Measurements from ENCODE around the gene BPIFB4. TPM values are rescaled to one million over a fixed set of nuclear protein-coding genes. Genes with fewer than 3 reads are reported as not detected.

Gene BPIFB4
- total RNA-seq, 3 donors from 2014 or later, result not detected

DNA sequence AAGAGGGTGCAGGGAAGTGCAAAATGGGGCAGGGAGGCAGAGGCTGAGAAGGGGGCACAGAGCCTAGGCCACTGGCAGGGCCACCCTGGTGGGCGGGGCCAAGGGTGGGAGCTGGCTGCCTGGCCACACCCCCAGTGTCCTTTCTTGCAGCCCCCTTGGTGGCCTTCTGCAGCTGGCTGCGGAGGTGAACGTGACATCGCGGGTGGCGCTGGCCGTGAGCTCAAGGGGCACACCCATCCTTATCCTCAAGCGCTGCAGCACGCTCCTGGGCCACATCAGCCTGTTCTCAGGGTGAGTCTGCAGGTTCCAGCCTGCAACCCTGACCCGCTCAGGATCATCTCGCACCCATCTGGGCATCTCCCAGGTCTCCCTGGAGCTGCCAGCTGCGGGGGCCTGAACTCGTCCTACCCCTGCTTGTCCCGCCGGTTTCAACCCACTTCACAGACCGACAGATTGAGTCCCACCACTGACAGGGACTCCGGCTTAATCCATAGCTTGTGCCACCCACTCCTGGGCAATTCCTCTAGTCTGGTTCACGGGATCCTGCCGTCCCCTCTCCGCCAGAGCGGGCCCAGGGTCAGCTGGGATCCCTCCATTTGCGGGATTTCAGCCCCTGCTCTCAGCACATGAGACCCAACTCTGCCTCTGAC, 19.6 kb upstream of the BPIFB4 start:
- intact Hi-C loops (cut with DNase I; ENCODE audit: low total_unique reads), result loop anchor here (5.0 kb wide), 1 partner anchor 1018 kb away; no protein-coding TSS in a partner anchor
- Histone ChIP-seq H3K9me3 (no peaks in the 10 kb centered on the region), H3K4me1 (no peaks in the 10 kb centered on the region), H3K36me3 (no peaks in the 10 kb centered on the region), H3K27ac (no peak overlapping the region), H3K4me3 (no peak overlapping the region), H3K27me3 (no peaks in the 10 kb centered on the region)
- no peak for TF ChIP-seq POLR2A (IDR thresholded peaks at IDR 0.05)
- TF ChIP-seq, protein P1, sequence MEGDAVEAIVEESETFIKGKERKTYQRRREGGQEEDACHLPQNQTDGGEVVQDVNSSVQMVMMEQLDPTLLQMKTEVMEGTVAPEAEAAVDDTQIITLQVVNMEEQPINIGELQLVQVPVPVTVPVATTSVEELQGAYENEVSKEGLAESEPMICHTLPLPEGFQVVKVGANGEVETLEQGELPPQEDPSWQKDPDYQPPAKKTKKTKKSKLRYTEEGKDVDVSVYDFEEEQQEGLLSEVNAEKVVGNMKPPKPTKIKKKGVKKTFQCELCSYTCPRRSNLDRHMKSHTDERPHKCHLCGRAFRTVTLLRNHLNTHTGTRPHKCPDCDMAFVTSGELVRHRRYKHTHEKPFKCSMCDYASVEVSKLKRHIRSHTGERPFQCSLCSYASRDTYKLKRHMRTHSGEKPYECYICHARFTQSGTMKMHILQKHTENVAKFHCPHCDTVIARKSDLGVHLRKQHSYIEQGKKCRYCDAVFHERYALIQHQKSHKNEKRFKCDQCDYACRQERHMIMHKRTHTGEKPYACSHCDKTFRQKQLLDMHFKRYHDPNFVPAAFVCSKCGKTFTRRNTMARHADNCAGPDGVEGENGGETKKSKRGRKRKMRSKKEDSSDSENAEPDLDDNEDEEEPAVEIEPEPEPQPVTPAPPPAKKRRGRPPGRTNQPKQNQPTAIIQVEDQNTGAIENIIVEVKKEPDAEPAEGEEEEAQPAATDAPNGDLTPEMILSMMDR (IDR thresholded peaks at IDR 0.05), result no peak
- DNase-seq (ENCODE audit: low spot score in 2 of 2), result no peak

GRCh38 chr20:33061658-33062028, 17.8 kb upstream of the BPIFB4 start:
- intact Hi-C loops (cut with DNase I; ENCODE audit: low total_unique reads), result no loop called here
- H3K4me1 ChIP-seq, result no peaks in the 10 kb centered on the region
- H3K4me3 ChIP-seq, result no peak overlapping the region
- no peak overlapping the region for H3K27ac ChIP-seq
- H3K9me3 ChIP-seq, result no peaks in the 10 kb centered on the region
- H3K27me3 ChIP-seq, result no peaks in the 10 kb centered on the region
- DNase-seq (ENCODE audit: low spot score in 2 of 2), result no peak
- TF ChIP-seq, protein P1 (IDR thresholded peaks at IDR 0.05), result no peak
- TF ChIP-seq POLR2A (IDR thresholded peaks at IDR 0.05) (no peak), POLR2AphosphoS5 (IDR thresholded peaks at IDR 0.05) (no peak)
- H3K36me3 ChIP-seq, result no peaks in the 10 kb centered on the region

GRCh38 chr20:33062105-33062824, 17.2 kb upstream of the BPIFB4 start:
- no peak overlapping the region for H3K27ac ChIP-seq
- no peaks in the 10 kb centered on the region for H3K36me3 ChIP-seq
- TF ChIP-seq, protein P1 (IDR thresholded peaks at IDR 0.05), result no peak
- TF ChIP-seq POLR2A (IDR thresholded peaks at IDR 0.05), result no peak
- TF ChIP-seq POLR2AphosphoS5 (IDR thresholded peaks at IDR 0.05), result no peak
- intact Hi-C loops (cut with DNase I; ENCODE audit: low total_unique reads), result no loop called here
- no peak overlapping the region for H3K4me3 ChIP-seq
- no peaks in the 10 kb centered on the region for H3K4me1 ChIP-seq
- no peak for DNase-seq (ENCODE audit: low spot score in 2 of 2)
- no peaks in the 10 kb centered on the region for H3K9me3 ChIP-seq
- H3K27me3 ChIP-seq, result no peaks in the 10 kb centered on the region

DNA sequence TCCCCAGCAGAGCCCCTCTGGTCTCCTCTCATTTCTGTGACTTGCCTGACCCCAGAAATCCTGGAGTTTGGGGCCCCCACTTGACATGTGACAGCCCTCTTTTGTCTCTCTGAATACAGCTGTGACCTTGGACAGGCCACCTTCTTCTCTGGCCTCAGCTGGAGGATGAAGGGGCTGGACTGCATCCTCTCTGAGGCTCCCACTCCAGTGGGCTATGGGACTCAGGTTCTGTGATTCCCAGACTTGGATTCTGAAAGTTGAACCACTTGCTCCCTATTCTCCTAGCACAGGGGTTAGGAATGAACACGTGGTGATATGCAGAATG, 16.7 kb upstream of the BPIFB4 start:
- no peak overlapping the region for H3K4me3 ChIP-seq
- no peaks in the 10 kb centered on the region for H3K36me3 ChIP-seq
- H3K27ac ChIP-seq, result no peak overlapping the region
- no peaks in the 10 kb centered on the region for H3K27me3 ChIP-seq
- TF ChIP-seq, protein P1 (IDR thresholded peaks at IDR 0.05), result no peak
- no peak for TF ChIP-seq POLR2A (IDR thresholded peaks at IDR 0.05)
- no peak for TF ChIP-seq POLR2AphosphoS5 (IDR thresholded peaks at IDR 0.05)
- no peaks in the 10 kb centered on the region for H3K9me3 ChIP-seq
- intact Hi-C loops (cut with DNase I; ENCODE audit: low total_unique reads), result no loop called here
- no peak for DNase-seq (ENCODE audit: low spot score in 2 of 2)
- no peaks in the 10 kb centered on the region for H3K4me1 ChIP-seq

DNA sequence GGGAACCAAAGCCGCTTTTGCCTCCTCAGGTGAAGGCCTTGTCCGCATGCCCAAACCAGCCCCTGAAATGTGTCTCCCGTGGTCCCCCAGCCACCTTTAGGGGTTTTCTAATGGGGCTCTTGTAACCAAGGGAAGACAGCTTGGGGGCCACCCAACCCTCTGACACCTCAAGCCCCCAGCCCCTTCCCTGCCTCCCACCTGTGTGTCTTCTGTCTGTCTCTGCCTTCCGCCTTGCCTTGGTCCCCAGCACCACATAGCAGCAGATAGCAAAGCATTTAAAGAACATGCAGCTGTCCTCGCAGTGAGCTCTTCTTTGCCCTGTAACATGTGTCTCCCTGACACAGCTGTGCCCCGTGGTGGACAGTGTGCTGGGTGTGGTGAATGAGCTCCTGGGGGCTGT, 16.2 kb upstream of the BPIFB4 start:
- Histone ChIP-seq H3K27me3 (no peaks in the 10 kb centered on the region), H3K9me3 (no peaks in the 10 kb centered on the region), H3K4me1 (no peaks in the 10 kb centered on the region), H3K27ac (no peak overlapping the region), H3K36me3 (no peaks in the 10 kb centered on the region), H3K4me3 (no peak overlapping the region)
- TF ChIP-seq, protein P1 (IDR thresholded peaks at IDR 0.05), result no peak
- no peak for TF ChIP-seq POLR2AphosphoS5 (IDR thresholded peaks at IDR 0.05)
- no peak for DNase-seq (ENCODE audit: low spot score in 2 of 2)
- intact Hi-C loops (cut with DNase I; ENCODE audit: low total_unique reads), result no loop called here
